WTC11 (cell line): ENCODE results near the gene GPR75. TPM values are rescaled to one million over a fixed set of nuclear protein-coding genes. Genes with fewer than 3 reads are reported as not detected.

Experiments used
- microRNA-seq: library from miRNA; unstranded; fragments of <30 nt; microRNA quantifications from one replicate; pipeline ENCODE4 v1.2.0, GENCODE V29; 2022; ENCODE audit warnings: borderline number of aligned reads
- total RNA-seq: library from RNA; stranded (reverse); gene quantifications from 3 replicates; pipeline ENCODE4 v1.2.3, GENCODE V29; 2021

Gene GPR75
- total RNA-seq, 1 experiment from 2014 or later: 2.2 TPM

Small RNA genes within 50 kb of the gene (microRNA-seq; reads per million reads assigned to microRNA genes)
- gene MIR3682: not detected

Other genes with a start within 250 kb of the GPR75 start
- gene CHAC2, start 92.2 kb downstream of the GPR75 start, total RNA-seq: 8.7 to 10.2 TPM (median 9.6 TPM) in 3 replicates
- gene ASB3, start 73.0 kb downstream of the GPR75 start, total RNA-seq: 26.9 to 30.2 TPM (median 30.0 TPM) in 3 replicates
- gene ERLEC1, start 72.9 kb downstream of the GPR75 start, total RNA-seq: 25.9 to 27.8 TPM (median 26.5 TPM) in 3 replicates
- gene PSME4, start 111.0 kb upstream of the GPR75 start, total RNA-seq: 70.8 to 91.9 TPM (median 76.4 TPM) in 3 replicates